PC-9 (cell line): ENCODE results near the gene ZNF653. TPM values are rescaled to one million over a fixed set of nuclear protein-coding genes. Genes with fewer than 3 reads are reported as not detected.

ENCODE experiments used
- BruUV-seq: library from RNA; stranded (reverse); fragments of 400-500 nt; replicated peaks from 2 replicates; lab custom pipeline; 2021; lab: Mats Ljungman, UMichigan
- CTCF ChIA-PET: fragments of 300-600 bp; sonication (Branson Sonifier 250); formaldehyde crosslinking; loops from one replicate; lab custom pipeline; 2022; ENCODE audit warnings: antibody characterized with exemption; lab: Charles Lee
- POLR2A ChIA-PET: fragments of 300-600 bp; sonication (Branson Sonifier 250); formaldehyde crosslinking; loops from one replicate; lab custom pipeline; 2022; ENCODE audit warnings: antibody characterized with exemption; ENCODE audit not compliant: unreplicated experiment; lab: Charles Lee
- DNase-seq, 2 experiments: peaks; one replicate each; pipeline versions ENCODE4 v3.0.0 to v3.0.0-alpha.2; 2015 to 2022; ENCODE audit warnings: mixed read lengths in 1 of 2
- H2AFZ ChIP-seq: fragments of 200-600 bp; sonication (generic); 2 replicates; pipeline ENCODE4 v1.8.1; 2017; ENCODE audit warnings: antibody characterized with exemption
- H3F3A ChIP-seq: fragments of 200-600 bp; sonication (generic); 2 replicates; pipeline ENCODE4 v1.8.1; 2017; ENCODE audit warnings: antibody characterized with exemption, mild to moderate bottlenecking, low read depth; ENCODE audit not compliant: insufficient read depth
- H3K27ac ChIP-seq: fragments of 200-600 bp; sonication (generic); 2 replicates; pipeline ENCODE4 v1.6.1; 2016; ENCODE audit warnings: mixed run types
- H3K27me3 ChIP-seq: fragments of 200-600 bp; sonication (generic); 2 replicates; pipeline ENCODE4 v1.6.1; 2016; ENCODE audit warnings: low read depth, mixed run types; ENCODE audit not compliant: insufficient read depth
- H3K36me3 ChIP-seq: fragments of 200-600 bp; sonication (generic); 2 replicates; pipeline ENCODE4 v1.6.1; 2016; ENCODE audit warnings: low read depth, mixed run types
- H3K4me1 ChIP-seq: fragments of 200-600 bp; sonication (generic); replicated peaks from 2 replicates; pipeline ENCODE4 v1.6.1; 2016; ENCODE audit warnings: mixed run types; ENCODE audit not compliant: insufficient read depth
- H3K4me2 ChIP-seq: fragments of 200-600 bp; sonication (generic); 2 replicates; pipeline ENCODE4 v1.6.1; 2017; ENCODE audit warnings: mixed run types
- H3K4me3 ChIP-seq: fragments of 200-600 bp; sonication (generic); 2 replicates; pipeline ENCODE4 v1.6.1; 2016; ENCODE audit warnings: mixed run types
- H3K79me2 ChIP-seq: fragments of 200-600 bp; sonication (generic); 2 replicates; pipeline ENCODE4 v1.6.1; 2017; ENCODE audit warnings: low read depth, mixed run types
- H3K9me2 ChIP-seq: fragments of 200-600 bp; sonication (generic); 2 replicates; pipeline ENCODE4 v1.8.1; 2017; ENCODE audit warnings: mild to moderate bottlenecking; ENCODE audit not compliant: insufficient read depth
- H3K9me3 ChIP-seq: fragments of 200-600 bp; sonication (generic); 2 replicates; pipeline ENCODE4 v1.8.1; 2016; ENCODE audit warnings: low read depth; ENCODE audit not compliant: insufficient read depth
- H4K20me1 ChIP-seq: fragments of 200-600 bp; sonication (generic); 2 replicates; pipeline ENCODE4 v1.8.1; 2017; ENCODE audit not compliant: insufficient read depth
- EZH2 ChIP-seq: fragments of 200-600 bp; sonication (generic); IDR thresholded peaks from 2 replicates; pipeline ENCODE4 v1.8.0; 2017; ENCODE audit warnings: antibody characterized with exemption, low read depth
- intact Hi-C: fragments of 100-400 bp; cut with micrococcal nuclease; formaldehyde crosslinking; loops from one replicate; pipeline ENCODE4 v1.10.0; 2022; ENCODE audit not compliant: unreplicated experiment
- total RNA-seq: library from RNA; stranded (reverse); gene quantifications from 2 replicates; pipeline ENCODE4 v1.2.3, GENCODE V29; 2021
- TF ChIP-seq, protein P1 (sequence below): fragments of 200-600 bp; sonication (generic); conservative IDR thresholded peaks from 2 replicates; pipeline ENCODE4 v1.6.1; 2017; ENCODE audit warnings: mixed run types, antibody characterized with exemption, mild to moderate bottlenecking, moderate library complexity

ZNF653 gene
- total RNA-seq, 1 experiment from 2014 or later, result 13.4 TPM

DNA sequence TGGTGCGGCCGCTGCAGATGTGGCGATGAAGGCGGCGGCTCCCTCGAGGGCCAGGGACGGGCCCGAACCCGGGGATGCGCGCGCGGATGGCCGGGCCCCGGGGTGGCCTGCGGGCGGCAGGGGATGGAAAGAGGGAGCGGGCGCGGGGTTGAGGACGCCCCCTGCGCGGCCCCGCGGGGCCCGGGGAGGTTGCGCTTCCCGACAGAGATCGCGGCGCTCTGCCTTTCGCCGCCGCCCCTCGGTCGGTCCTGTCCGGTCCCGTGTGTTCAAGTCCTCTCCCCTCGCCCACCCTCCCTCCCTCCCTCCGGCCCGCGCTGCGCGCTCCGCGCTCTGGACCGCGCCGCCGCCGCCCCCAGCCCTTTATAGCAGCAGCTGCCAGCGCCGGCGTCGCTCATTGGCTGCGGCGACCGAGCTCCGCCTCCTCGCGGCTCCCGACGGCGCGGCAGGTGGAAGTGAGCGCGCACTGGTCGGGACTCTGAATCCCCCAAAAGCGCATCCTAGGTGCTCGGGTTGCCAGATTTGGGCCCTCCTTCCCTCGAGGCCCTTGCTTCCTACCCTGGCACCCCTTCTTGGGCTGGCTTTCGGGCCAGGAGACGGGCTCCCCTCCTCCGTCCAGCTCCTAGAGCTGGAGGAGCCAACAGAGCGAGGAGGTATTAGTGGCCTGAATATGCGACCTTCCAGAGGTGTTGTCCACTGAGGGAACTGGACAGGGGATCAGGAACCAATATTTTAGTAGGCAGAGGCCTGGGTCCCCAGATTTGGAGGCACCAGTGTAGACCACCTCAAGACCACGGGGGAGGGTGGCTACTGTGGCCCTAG is 24.7 kb downstream of the ZNF653 start, which contains the start of gene ELAVL3:
Gene ELAVL3, minus strand, starts transcription at position 332 of the 819 bp plus-strand sequence. CDS start 438 bp downstream, outside the sequence.
- no peak for DNase-seq
- Histone ChIP-seq H3K27me3 (no peaks in the 10 kb centered on the region), H3K27ac (no peak within 1 kb of the TSS), H2AFZ (no peak within 1 kb of the TSS), H4K20me1 (0 out of 2 replicates have a peak, but pooled peaks cover 3% of the 10 kb centered on the region), H3K79me2 (no peaks in the 10 kb centered on the region), H3K4me2 (no peak within 1 kb of the TSS), H3K36me3 (no peaks in the 10 kb centered on the region), H3K9me2 (no peaks in the 10 kb centered on the region), H3K4me1 (no peaks in the 10 kb centered on the region), H3K4me3 (no peak within 1 kb of the TSS), H3F3A (peaks cover 28% of the 10 kb centered on the region), H3K9me3 (no peaks in the 10 kb centered on the region)
- TF ChIP-seq, protein P1, sequence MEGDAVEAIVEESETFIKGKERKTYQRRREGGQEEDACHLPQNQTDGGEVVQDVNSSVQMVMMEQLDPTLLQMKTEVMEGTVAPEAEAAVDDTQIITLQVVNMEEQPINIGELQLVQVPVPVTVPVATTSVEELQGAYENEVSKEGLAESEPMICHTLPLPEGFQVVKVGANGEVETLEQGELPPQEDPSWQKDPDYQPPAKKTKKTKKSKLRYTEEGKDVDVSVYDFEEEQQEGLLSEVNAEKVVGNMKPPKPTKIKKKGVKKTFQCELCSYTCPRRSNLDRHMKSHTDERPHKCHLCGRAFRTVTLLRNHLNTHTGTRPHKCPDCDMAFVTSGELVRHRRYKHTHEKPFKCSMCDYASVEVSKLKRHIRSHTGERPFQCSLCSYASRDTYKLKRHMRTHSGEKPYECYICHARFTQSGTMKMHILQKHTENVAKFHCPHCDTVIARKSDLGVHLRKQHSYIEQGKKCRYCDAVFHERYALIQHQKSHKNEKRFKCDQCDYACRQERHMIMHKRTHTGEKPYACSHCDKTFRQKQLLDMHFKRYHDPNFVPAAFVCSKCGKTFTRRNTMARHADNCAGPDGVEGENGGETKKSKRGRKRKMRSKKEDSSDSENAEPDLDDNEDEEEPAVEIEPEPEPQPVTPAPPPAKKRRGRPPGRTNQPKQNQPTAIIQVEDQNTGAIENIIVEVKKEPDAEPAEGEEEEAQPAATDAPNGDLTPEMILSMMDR, result no peak
- TF ChIP-seq EZH2, result no peak
- no TSS peak for BruUV-seq
- ChIA-PET CTCF (no interaction called here), POLR2A (no interaction called here)
- intact Hi-C loops, result no loop called here

DNA sequence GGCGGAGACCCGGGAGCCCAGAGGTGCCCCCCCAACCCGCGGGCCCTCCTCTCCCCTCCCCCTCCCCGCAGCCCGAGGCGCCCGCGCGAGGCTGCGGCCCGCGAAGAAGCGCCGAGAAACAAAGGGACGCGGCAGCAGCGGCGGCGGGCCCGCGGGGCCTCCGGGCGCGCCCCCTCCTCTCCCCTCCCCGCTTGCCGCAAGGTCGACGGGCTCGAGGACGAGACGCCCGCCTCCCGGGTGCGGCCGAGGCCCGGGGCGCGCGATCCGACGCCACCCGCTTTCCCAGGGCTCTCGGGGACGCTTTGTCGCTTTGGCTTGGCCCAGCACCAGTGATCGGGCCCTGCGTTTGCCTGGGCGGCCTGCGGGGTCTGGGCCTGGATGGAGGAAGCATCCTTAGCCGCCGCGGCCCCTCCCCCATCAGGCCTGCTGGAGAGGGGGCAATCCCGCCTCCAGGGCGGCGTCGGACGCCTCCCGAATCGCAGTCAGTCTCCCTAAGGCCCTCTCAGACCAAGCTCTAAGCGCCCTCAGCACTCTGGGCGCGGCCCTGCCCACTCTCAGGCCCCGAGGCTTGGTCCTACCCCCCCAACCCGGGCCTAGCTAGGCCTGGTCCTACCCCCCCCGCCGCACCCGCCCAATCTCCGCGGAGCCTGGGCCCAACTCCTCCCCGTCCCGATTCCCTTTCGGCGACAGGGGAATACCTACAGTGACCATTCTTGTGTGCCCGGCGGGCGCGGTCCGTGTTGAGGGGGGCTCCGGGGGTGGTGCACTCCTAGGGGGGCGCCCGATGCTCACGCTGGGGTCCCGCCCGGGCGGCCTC is 25.5 kb downstream of the ZNF653 start:
- no peaks in the 10 kb centered on the region for H3K9me2 ChIP-seq
- POLR2A ChIA-PET, result no interaction called here
- H3K4me1 ChIP-seq, result no peaks in the 10 kb centered on the region
- H3K4me3 ChIP-seq, result no peak overlapping the region
- H3K4me2 ChIP-seq, result no peak overlapping the region
- CTCF ChIA-PET, result no interaction called here
- H3K27me3 ChIP-seq, result no peaks in the 10 kb centered on the region
- intact Hi-C loops, result loop anchor here (5.0 kb wide), 1 partner anchor 98 kb away; the partner anchor contains the start of gene EPOR
- no peak overlapping the region for H2AFZ ChIP-seq
- 0 out of 2 replicates have a peak, but pooled peaks cover 3% of the 10 kb centered on the region for H4K20me1 ChIP-seq
- H3K9me3 ChIP-seq, result no peaks in the 10 kb centered on the region
- BruUV-seq, result no TSS peak
- H3K27ac ChIP-seq, result no peak overlapping the region
- H3K36me3 ChIP-seq, result no peaks in the 10 kb centered on the region
- no peak for DNase-seq
- TF ChIP-seq, protein P1, result no peak
- no peak for TF ChIP-seq EZH2
- no peaks in the 10 kb centered on the region for H3K79me2 ChIP-seq
- peaks cover 29% of the 10 kb centered on the region for H3F3A ChIP-seq

- Histone ChIP-seq H2AFZ (no peak overlapping the region), H3K27ac (no peak overlapping the region), H3F3A (peaks cover 29% of the 10 kb centered on the region), H3K9me2 (no peaks in the 10 kb centered on the region), H3K27me3 (no peaks in the 10 kb centered on the region), H3K79me2 (no peaks in the 10 kb centered on the region), H3K4me3 (no peak overlapping the region), H3K36me3 (no peaks in the 10 kb centered on the region), H3K4me2 (no peak overlapping the region), H4K20me1 (0 out of 2 replicates have a peak, but pooled peaks cover 3% of the 10 kb centered on the region), H3K9me3 (no peaks in the 10 kb centered on the region), H3K4me1 (no peaks in the 10 kb centered on the region)
- no TSS peak for BruUV-seq
- TF ChIP-seq EZH2, result no peak
- TF ChIP-seq, protein P1, result no peak
- POLR2A ChIA-PET, result no interaction called here
- DNase-seq, result no peak
- CTCF ChIA-PET, result no interaction called here
- intact Hi-C loops, result loop anchor here (5.0 kb wide), 1 partner anchor 97 kb away; the partner anchor contains the start of gene EPOR
Measured at GRCh38 chr19:11479090-11479897, 26.3 kb downstream of the ZNF653 start.
